OCI-LY3 (cell line): Measurements from ENCODE around the gene VASN.

Source experiments
- H2AFZ ChIP-seq: fragments of 200-600, 300-600 bp; shearing (Covaris generic); 2 replicates; pipeline ENCODE4 v1.6.0; 2014; ENCODE audit warnings: antibody characterized with exemption, low read depth, low read length
- H3K27ac ChIP-seq: fragments of 200-600, 300-600 bp; sonication (generic); 2 replicates; pipeline ENCODE4 v1.5.1; 2014; ENCODE audit warnings: mild to moderate bottlenecking, low read length, moderate library complexity, mixed read lengths
- H3K27me3 ChIP-seq: fragments of 200-600, 300-600 bp; sonication (generic); 2 replicates; pipeline ENCODE4 v1.6.1; 2014; ENCODE audit warnings: low read depth, low read length, mixed read lengths
- H3K36me3 ChIP-seq: fragments of 200-600, 300-600 bp; sonication (generic); replicated peaks from 2 replicates; pipeline ENCODE3; 2014; ENCODE audit warnings: low read depth, low read length, mixed read lengths
- H3K4me1 ChIP-seq: fragments of 300-600, 200-600 bp; sonication (generic); 2 replicates; pipeline ENCODE4 v1.6.1; 2014; ENCODE audit warnings: low read length, mixed read lengths
- H3K4me2 ChIP-seq: fragments of 200-600, 300-600 bp; sonication (generic); 2 replicates; pipeline ENCODE4 v1.6.1; 2014; ENCODE audit warnings: low read length, mixed read lengths
- H3K4me3 ChIP-seq: fragments of 300-600, 200-600 bp; sonication (generic); 2 replicates; pipeline ENCODE4 v1.5.1; 2014; ENCODE audit warnings: antibody characterized with exemption, mild to moderate bottlenecking, low read length, moderate library complexity
- H3K79me2 ChIP-seq: fragments of 300-600, 200-600 bp; shearing (Covaris generic); 2 replicates; pipeline ENCODE4 v1.6.1; 2014; ENCODE audit warnings: mild to moderate bottlenecking, low read length, mixed read lengths
- H3K9ac ChIP-seq: fragments of 300-600, 200-600 bp; shearing (Covaris generic); 2 replicates; pipeline ENCODE4 v1.6.0; 2014; ENCODE audit warnings: mild to moderate bottlenecking, low read length, moderate library complexity
- H3K9me3 ChIP-seq: fragments of 200-600, 300-600 bp; shearing (Covaris generic); 2 replicates; pipeline ENCODE4 v1.6.1; 2014; ENCODE audit warnings: low read length, mixed read lengths; ENCODE audit not compliant: insufficient read depth
- H4K20me1 ChIP-seq: fragments of 200-600, 300-600 bp; sonication (generic); 2 replicates; pipeline ENCODE4 v1.6.1; 2016; ENCODE audit warnings: low read length, mixed read lengths; ENCODE audit not compliant: insufficient read depth
- EZH2phosphoT487 ChIP-seq: fragments of 200-600 bp; shearing (Covaris generic); IDR thresholded peaks from 2 replicates; pipeline ENCODE4 v1.6.1; 2018; ENCODE audit warnings: antibody characterized with exemption, mixed run types, low read depth
- TF ChIP-seq, protein P1 (sequence below): fragments of 200-600, 300-600 bp; sonication (generic); IDR thresholded peaks from 2 replicates; pipeline ENCODE4 v1.5.1; 2014; ENCODE audit warnings: antibody characterized with exemption, low read length, low read depth

VASN gene

GRCh38 chr16:4345836-4346781 lies 25.5 kb upstream of the VASN start:
- H3K9ac ChIP-seq, result no peak overlapping the region
- no peak overlapping the region for H3K4me2 ChIP-seq
- H2AFZ ChIP-seq, result no peak overlapping the region
- TF ChIP-seq, protein P1, sequence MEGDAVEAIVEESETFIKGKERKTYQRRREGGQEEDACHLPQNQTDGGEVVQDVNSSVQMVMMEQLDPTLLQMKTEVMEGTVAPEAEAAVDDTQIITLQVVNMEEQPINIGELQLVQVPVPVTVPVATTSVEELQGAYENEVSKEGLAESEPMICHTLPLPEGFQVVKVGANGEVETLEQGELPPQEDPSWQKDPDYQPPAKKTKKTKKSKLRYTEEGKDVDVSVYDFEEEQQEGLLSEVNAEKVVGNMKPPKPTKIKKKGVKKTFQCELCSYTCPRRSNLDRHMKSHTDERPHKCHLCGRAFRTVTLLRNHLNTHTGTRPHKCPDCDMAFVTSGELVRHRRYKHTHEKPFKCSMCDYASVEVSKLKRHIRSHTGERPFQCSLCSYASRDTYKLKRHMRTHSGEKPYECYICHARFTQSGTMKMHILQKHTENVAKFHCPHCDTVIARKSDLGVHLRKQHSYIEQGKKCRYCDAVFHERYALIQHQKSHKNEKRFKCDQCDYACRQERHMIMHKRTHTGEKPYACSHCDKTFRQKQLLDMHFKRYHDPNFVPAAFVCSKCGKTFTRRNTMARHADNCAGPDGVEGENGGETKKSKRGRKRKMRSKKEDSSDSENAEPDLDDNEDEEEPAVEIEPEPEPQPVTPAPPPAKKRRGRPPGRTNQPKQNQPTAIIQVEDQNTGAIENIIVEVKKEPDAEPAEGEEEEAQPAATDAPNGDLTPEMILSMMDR, result no peak
- TF ChIP-seq EZH2phosphoT487, result no peak
- peaks cover 85% of the 10 kb centered on the region for H3K79me2 ChIP-seq
- H3K4me1 ChIP-seq, result peaks cover 5% of the 10 kb centered on the region
- 0 out of 2 replicates have a peak overlapping the region, but pooled peaks have one; percentile 4 for H3K27ac ChIP-seq
- no peak overlapping the region for H3K4me3 ChIP-seq
- peaks cover 26% of the 10 kb centered on the region for H4K20me1 ChIP-seq
- no peaks in the 10 kb centered on the region for H3K27me3 ChIP-seq
- H3K9me3 ChIP-seq, result no peaks in the 10 kb centered on the region
- H3K36me3 ChIP-seq, result peaks cover 2% of the 10 kb centered on the region

- no peak overlapping the region for H3K9ac ChIP-seq
- no peaks in the 10 kb centered on the region for H3K36me3 ChIP-seq
- peaks cover 9% of the 10 kb centered on the region for H3K4me1 ChIP-seq
- H3K9me3 ChIP-seq, result no peaks in the 10 kb centered on the region
- peaks cover 26% of the 10 kb centered on the region for H4K20me1 ChIP-seq
- no peak overlapping the region for H2AFZ ChIP-seq
- H3K79me2 ChIP-seq, result peaks cover 85% of the 10 kb centered on the region
- H3K4me2 ChIP-seq, result no peak overlapping the region
- H3K27me3 ChIP-seq, result no peaks in the 10 kb centered on the region
- TF ChIP-seq, protein P1, result no peak
- no peak for TF ChIP-seq EZH2phosphoT487
- H3K27ac ChIP-seq, result no peak overlapping the region
- no peak overlapping the region for H3K4me3 ChIP-seq
Observed at GRCh38 chr16:4347010-4347409, 24.6 kb upstream of the VASN start.

DNA sequence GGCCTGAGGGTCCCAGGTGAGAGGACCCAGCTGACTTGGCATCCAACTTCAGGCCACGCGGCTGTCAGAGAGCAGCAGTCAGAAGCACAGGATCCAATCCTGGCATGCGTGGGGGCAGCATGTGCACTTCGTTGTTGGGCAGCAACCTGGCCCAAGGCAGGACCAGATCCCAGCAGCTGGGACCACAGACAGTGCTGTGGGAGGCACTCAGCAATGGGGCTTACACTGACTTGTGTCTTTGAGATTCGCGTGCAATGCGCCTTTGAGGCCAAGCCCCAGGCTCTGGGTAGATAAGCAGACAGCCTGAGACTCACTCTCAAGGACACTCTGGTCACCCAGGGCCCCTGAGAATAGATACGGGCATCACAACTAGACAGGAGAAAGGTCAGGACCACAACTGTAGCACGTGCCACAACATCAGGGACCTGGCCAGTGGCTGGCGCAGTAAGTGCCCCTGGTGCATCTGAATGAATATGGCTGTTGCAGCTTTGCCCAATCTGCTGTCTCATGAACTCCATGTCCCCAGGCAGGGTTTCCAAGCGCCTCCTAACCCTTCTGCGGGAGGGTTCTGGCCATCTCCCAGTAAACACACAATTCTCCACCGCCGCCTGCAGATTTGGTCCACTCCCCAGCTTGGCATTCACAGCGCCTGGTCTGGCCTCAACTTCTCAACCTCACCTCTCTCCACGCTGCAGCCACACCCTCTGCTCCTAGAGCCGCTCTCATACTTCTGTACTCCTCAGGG lies 23.7 kb upstream of the VASN start:
- no peak overlapping the region for H2AFZ ChIP-seq
- H3K4me1 ChIP-seq, result peaks cover 9% of the 10 kb centered on the region
- no peaks in the 10 kb centered on the region for H3K27me3 ChIP-seq
- no peaks in the 10 kb centered on the region for H3K9me3 ChIP-seq
- H3K27ac ChIP-seq, result no peak overlapping the region
- H3K4me3 ChIP-seq, result no peak overlapping the region
- H3K9ac ChIP-seq, result no peak overlapping the region
- H3K36me3 ChIP-seq, result no peaks in the 10 kb centered on the region
- TF ChIP-seq, protein P1, result no peak
- no peak for TF ChIP-seq EZH2phosphoT487
- peaks cover 26% of the 10 kb centered on the region for H4K20me1 ChIP-seq
- H3K4me2 ChIP-seq, result no peak overlapping the region
- H3K79me2 ChIP-seq, result peaks cover 80% of the 10 kb centered on the region

- Histone ChIP-seq H3K9ac (no peak overlapping the region), H3K4me2 (no peak overlapping the region), H3K27ac (no peak overlapping the region), H3K4me1 (peaks cover 9% of the 10 kb centered on the region), H4K20me1 (peaks cover 26% of the 10 kb centered on the region), H3K4me3 (no peak overlapping the region; the same call in 1 of the 2 replicates), H3K36me3 (no peaks in the 10 kb centered on the region), H3K27me3 (no peaks in the 10 kb centered on the region), H3K79me2 (peaks cover 67% of the 10 kb centered on the region), H3K9me3 (no peaks in the 10 kb centered on the region), H2AFZ (no peak overlapping the region)
- no peak for TF ChIP-seq EZH2phosphoT487
- TF ChIP-seq, protein P1, result no peak
Observed at GRCh38 chr16:4349332-4349731, 22.3 kb upstream of the VASN start.
